ENCODE measurements around the gene EN1. TPM values are rescaled to one million over a fixed set of nuclear protein-coding genes. Genes with fewer than 3 reads are reported as not detected.

The EN1 gene
- total and polyA plus RNA-seq, 9 donors: 3.7 to 7.3 (median 6.1) TPM

DNA sequence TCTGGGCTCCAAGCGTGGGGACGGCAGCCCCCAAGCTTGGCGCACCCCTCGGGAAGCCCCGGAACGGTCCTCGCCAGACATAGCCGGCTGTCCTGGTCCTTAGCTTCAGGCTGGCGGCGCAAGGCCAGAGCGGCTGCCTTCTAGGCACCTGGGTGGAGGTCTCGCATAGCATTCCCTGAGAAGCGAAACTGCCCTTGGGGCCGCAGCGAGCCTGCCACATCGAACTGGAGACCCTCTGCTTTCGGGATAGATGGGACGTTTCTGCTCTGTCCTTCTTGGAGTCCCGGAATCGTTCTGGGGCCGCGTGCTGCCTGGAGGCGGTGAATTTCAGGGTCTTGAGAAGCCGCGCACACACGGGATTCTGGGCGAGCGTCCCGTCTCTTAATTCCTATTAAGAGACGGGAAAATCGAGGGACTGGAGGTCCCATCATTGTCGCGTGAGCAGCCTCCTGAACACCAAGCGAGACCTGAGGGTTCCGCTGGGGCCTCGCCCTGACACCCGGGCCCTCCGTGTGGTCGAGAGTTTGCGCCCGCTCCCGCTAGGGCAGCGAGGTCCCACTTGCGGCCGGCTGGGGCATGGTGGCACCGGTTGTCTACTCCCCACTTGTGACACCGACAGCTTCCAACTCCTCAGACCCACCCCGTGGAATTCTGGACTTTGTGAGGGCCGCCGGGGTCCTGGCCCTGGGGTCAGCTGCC lies 9.7 kb upstream of the EN1 start:
- no peak overlapping the region for H3K4me3 ChIP-seq (ENCODE audit: low read length)
- no peaks in the 10 kb centered on the region for H3K36me3 ChIP-seq (ENCODE audit: control insufficient read depth, insufficient read depth, low read length)
- no peak for DNase-seq
- peaks cover 89% of the 10 kb centered on the region for H3K27me3 ChIP-seq (ENCODE audit: control insufficient read depth, insufficient read depth, low read length)
- no peak overlapping the region for H3K27ac ChIP-seq (ENCODE audit: low read length)
- H3K9me3 ChIP-seq (replicated peaks; ENCODE audit: control insufficient read depth, low read depth, low read length): no peaks in the 10 kb centered on the region
- WGBS (ENCODE audit: insufficient coverage): 8% methylated on average over 50 of the region's 50 CpGs
- peaks cover 25% of the 10 kb centered on the region for H3K4me1 ChIP-seq (ENCODE audit: control insufficient read depth, insufficient read depth, low read length)

DNA sequence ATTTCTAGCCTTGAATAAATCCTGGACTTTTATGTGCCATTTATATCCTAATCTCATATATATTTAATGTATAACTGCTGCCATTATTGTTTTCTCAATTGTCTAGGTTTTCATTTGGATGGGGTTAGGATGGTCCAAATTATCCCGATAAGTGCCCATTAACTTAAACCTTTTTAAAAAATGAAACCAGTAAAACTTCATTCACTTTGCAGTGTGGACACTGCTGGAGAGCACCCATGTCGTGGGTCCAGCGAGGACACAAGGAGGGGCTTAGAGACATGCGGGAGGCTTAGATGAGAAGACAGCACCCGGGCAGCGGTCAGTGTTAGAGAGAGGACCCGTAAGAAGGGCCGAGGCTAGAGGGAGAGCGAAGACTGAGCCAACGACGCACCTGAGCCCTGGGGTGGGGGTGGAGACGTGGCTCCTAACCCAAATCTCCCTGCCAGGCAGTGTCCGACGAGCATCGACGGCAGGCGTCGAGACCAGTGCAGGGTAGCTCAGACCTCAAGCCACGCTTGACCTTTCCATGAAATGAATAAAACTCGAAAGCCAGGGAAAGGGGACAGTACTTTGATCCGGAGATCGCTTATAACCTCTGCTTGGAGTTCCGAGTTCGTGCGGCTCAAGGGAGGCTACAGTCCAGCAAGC lies 9.0 kb upstream of the EN1 start:
- Histone ChIP-seq H3K27me3 (ENCODE audit: control insufficient read depth, insufficient read depth, low read length) (peaks cover 96% of the 10 kb centered on the region), H3K27ac (ENCODE audit: low read length) (no peak overlapping the region), H3K9me3 (replicated peaks; ENCODE audit: control insufficient read depth, low read depth, low read length) (no peaks in the 10 kb centered on the region), H3K4me3 (ENCODE audit: low read length) (no peak overlapping the region), H3K36me3 (ENCODE audit: control insufficient read depth, insufficient read depth, low read length) (no peaks in the 10 kb centered on the region), H3K4me1 (ENCODE audit: control insufficient read depth, insufficient read depth, low read length) (peaks cover 27% of the 10 kb centered on the region)
- no peak for DNase-seq
- WGBS (ENCODE audit: insufficient coverage): 17% methylated on average over 24 of the region's 25 CpGs

DNA sequence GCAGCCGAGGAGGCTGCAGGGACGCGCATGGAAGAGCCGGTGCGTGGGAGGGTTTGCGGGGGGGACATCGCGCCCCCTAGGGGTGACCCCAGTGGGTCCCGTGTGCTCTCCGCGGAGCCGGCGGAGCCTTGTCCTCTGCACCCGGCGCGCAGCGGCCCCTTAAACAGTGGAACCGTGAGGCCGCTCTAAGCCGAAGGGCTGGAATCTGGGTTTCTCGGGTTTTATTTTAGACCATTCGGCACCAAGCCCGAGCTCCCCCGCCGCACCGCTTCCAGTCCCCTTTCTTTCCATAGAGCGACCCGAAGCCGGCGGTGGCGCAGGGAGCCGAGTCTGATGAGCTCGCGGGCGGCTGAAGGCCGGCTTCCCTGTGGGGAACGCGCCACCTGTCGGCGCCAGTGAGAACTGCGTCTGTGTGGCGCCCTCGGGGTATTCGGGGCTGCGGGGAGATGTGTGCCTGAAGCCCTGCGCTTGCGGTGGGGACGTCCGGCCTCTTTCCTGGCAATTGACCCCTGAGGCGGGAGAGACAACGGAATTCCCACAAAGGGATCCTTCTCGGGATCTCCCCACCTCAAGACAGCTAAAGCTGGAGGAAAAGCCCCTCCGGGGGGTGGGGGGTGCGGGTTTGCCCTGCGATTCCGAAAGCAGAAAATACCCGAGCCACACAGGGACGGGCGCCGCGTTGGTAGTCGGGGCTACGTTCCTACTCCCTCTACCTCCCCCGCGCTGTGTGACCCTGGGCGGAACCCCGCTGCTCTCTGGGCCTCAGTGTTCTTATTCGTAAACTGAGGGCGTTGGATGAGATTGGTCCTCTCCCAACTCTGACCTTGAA lies 8.2 kb upstream of the EN1 start:
- peak overlapping the region; percentile 33 for H3K4me3 ChIP-seq (ENCODE audit: low read length)
- no peaks in the 10 kb centered on the region for H3K9me3 ChIP-seq (replicated peaks; ENCODE audit: control insufficient read depth, low read depth, low read length)
- peak; percentile 91 for DNase-seq
- H3K4me1 ChIP-seq (ENCODE audit: control insufficient read depth, insufficient read depth, low read length): peaks cover 27% of the 10 kb centered on the region
- peaks cover 96% of the 10 kb centered on the region for H3K27me3 ChIP-seq (ENCODE audit: control insufficient read depth, insufficient read depth, low read length)
- WGBS (ENCODE audit: insufficient coverage): 2% methylated on average over 57 of the region's 69 CpGs
- no peaks in the 10 kb centered on the region for H3K36me3 ChIP-seq (ENCODE audit: control insufficient read depth, insufficient read depth, low read length)
- no peak overlapping the region for H3K27ac ChIP-seq (ENCODE audit: low read length)

DNA sequence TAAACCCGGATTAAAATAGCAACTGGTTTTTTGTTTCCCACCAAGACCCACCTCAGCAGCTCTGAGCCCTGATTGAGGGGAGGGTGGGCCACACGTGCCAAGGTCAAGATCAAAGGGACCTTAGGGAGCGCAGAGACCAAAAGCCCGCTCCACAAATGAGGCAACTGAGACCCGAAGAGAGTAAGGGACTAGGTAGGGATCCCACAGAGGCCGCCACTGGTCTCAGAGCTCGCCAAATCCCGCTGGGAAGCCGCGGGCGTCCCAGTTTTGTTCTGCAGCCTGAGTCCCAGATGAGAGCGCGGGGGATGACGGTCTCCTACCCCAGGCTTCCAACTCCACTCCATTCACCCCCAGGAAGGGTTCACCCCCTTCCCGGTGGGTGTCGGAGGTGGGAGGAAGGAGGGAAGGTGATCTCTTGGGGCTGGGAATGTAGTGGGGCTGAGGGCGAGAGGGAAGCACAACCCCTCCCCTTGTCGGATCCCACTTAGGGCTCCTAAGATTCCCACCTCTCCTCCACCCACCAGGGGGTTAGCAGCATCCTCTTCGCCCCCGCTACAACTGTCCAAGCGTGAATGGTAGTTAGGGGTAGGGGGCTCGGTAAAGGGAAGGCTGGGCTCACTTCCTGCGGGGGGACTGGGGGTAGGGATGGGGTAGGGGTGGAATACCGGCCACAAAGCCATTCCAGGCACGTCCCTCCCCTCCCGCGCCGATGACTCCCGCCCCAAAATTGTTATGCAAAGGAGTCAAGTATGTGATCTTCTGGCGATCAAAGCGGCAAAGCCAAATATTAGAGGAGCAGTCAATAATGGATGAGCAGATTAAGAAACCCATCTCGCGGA lies 7.3 kb upstream of the EN1 start:
- H3K36me3 ChIP-seq (ENCODE audit: control insufficient read depth, insufficient read depth, low read length): no peaks in the 10 kb centered on the region
- peaks cover 100% of the 10 kb centered on the region for H3K27me3 ChIP-seq (ENCODE audit: control insufficient read depth, insufficient read depth, low read length)
- H3K4me3 ChIP-seq (ENCODE audit: low read length): no peak overlapping the region
- no peaks in the 10 kb centered on the region for H3K9me3 ChIP-seq (replicated peaks; ENCODE audit: control insufficient read depth, low read depth, low read length)
- WGBS (ENCODE audit: insufficient coverage): 14% methylated on average over 5 of the region's 33 CpGs
- DNase-seq: no peak
- peak overlapping the region; percentile 56 for H3K27ac ChIP-seq (ENCODE audit: low read length)
- peaks cover 27% of the 10 kb centered on the region for H3K4me1 ChIP-seq (ENCODE audit: control insufficient read depth, insufficient read depth, low read length)

DNA sequence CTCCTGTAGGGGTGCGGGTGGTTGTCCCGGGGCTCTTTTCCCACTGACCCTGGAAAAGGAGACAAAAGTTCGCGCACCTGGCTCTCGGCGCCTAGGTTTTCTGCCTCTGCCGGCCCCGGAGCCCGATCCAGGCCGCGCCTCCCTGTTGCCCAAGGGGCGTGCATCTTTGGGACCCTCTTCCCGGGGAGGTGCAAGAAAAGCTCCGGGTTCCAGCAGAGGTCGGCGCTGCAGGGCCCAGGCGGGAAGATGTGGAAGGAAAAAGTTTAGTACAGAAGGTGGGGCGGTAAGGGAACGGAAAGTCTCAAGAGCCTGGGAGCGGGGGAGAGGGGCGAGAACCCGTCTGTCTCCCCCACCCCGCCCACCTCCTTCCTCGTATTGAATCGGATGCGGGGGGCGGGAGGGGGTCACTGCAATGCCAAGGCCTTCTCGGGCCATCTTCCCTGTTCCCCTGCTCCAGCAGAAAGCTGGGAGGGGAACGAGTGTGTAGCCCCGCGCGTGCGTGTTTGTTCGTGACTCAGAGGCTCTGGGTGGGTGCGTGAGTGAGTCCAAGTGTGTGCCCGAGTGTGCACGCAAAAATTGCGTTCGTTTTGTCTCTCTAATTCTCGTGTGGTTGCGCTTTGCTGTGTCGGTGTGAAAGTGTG lies 6.3 kb upstream of the EN1 start:
- H3K27ac ChIP-seq (ENCODE audit: low read length): peak overlapping the region; percentile 66
- H3K4me3 ChIP-seq (ENCODE audit: low read length): peak overlapping the region; percentile 39
- H3K36me3 ChIP-seq (ENCODE audit: control insufficient read depth, insufficient read depth, low read length): no peaks in the 10 kb centered on the region
- DNase-seq: peak; percentile 16
- H3K27me3 ChIP-seq (ENCODE audit: control insufficient read depth, insufficient read depth, low read length): peaks cover 100% of the 10 kb centered on the region
- peaks cover 27% of the 10 kb centered on the region for H3K4me1 ChIP-seq (ENCODE audit: control insufficient read depth, insufficient read depth, low read length)
- WGBS (ENCODE audit: insufficient coverage): 17% methylated on average over 32 of the region's 42 CpGs
- no peaks in the 10 kb centered on the region for H3K9me3 ChIP-seq (replicated peaks; ENCODE audit: control insufficient read depth, low read depth, low read length)

DNA sequence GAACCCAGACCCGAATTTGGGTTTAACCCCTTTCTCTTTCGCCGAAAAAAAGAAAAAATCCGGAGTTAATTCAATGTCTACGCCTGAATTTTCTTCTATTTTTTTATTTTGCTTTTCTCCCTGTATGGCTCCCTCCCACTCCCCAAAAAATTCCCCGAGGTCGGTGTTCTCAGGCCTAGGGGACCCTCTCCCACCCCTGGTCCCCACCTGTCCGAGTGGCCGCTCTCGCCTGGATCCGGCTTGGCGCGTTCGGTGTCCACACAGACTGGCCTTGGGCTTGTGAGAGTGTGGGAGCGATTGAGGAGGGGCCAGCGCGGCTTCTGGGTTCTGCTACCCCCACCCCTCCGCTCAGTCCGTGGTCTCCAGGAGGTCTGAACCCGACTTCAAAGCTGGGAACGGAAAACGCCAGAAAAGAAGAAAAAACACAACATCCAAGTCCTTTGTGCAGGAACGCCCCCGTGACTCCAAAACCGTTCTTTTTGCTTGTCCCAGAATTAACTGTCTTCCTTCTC lies 5.7 kb upstream of the EN1 start:
- Histone ChIP-seq H3K27ac (ENCODE audit: low read length) (peak overlapping the region; percentile 66), H3K4me1 (ENCODE audit: control insufficient read depth, insufficient read depth, low read length) (peaks cover 29% of the 10 kb centered on the region), H3K4me3 (ENCODE audit: low read length) (peak overlapping the region; percentile 39), H3K36me3 (ENCODE audit: control insufficient read depth, insufficient read depth, low read length) (no peaks in the 10 kb centered on the region), H3K27me3 (ENCODE audit: control insufficient read depth, insufficient read depth, low read length) (peaks cover 100% of the 10 kb centered on the region), H3K9me3 (replicated peaks; ENCODE audit: control insufficient read depth, low read depth, low read length) (no peaks in the 10 kb centered on the region)
- no peak for DNase-seq
- whole genome bisulfite sequencing (ENCODE audit: insufficient coverage): 21% methylated on average over 12 of the region's 25 CpGs

DNA sequence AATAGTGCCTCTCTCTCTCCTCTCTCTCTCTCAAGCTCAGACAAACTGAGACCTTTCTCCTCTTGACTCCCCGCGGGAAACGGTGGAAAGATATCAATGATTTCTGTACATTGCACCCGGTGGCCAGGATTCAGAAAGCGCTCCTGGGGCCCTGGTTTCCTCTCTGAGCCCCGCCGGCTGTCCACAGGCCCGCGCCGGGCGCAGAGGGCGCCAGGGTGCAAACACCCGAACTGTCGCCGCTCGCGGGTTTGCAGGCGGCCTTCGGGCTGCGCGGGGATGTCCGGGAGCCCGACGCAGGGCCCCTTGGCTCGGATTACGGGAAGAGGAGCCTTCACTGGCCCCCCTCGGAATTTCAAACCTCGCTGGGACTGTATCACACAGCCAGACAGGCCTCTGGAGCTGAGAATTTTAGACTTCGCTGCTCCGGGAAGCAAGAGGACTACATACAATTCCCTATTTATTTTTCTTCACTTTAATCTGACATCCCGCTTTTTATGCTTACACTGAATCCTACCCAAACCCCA lies 5.2 kb upstream of the EN1 start:
- H3K9me3 ChIP-seq (replicated peaks; ENCODE audit: control insufficient read depth, low read depth, low read length): no peaks in the 10 kb centered on the region
- peak overlapping the region; percentile 39 for H3K4me3 ChIP-seq (ENCODE audit: low read length)
- H3K4me1 ChIP-seq (ENCODE audit: control insufficient read depth, insufficient read depth, low read length): peaks cover 33% of the 10 kb centered on the region
- 19% methylated on average over 31 of the region's 31 CpGs for WGBS (ENCODE audit: insufficient coverage)
- peaks cover 100% of the 10 kb centered on the region for H3K27me3 ChIP-seq (ENCODE audit: control insufficient read depth, insufficient read depth, low read length)
- no peaks in the 10 kb centered on the region for H3K36me3 ChIP-seq (ENCODE audit: control insufficient read depth, insufficient read depth, low read length)
- H3K27ac ChIP-seq (ENCODE audit: low read length): peak overlapping the region; percentile 66
- peak; percentile 53 for DNase-seq

DNA sequence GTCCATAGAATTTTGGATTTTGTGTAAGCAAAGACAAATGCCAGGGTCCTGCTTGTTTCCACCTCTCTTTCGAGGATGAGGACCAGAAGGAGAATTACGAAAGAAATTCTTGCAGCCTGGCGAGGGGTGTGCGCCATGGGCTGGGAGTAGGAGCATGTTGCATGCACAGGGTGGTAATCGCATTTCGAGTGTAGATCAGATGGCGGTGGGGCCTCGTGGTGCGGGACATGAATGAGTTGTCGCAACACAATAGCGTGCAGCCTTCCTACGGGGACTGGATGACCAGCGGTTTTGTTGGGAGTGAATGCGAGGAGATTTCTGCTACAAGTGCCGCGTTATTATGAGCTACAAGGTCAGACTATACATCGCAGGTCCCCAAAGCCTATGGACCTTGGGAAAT lies 4.2 kb upstream of the EN1 start:
- 53% methylated on average over 14 of the region's 17 CpGs for WGBS (ENCODE audit: insufficient coverage)
- no peak for DNase-seq
- no peaks in the 10 kb centered on the region for H3K9me3 ChIP-seq (replicated peaks; ENCODE audit: control insufficient read depth, low read depth, low read length)
- peak overlapping the region; percentile 54 for H3K27ac ChIP-seq (ENCODE audit: low read length)
- H3K4me1 ChIP-seq (ENCODE audit: control insufficient read depth, insufficient read depth, low read length): peaks cover 33% of the 10 kb centered on the region
- H3K4me3 ChIP-seq (ENCODE audit: low read length): peak overlapping the region; percentile 4
- no peaks in the 10 kb centered on the region for H3K36me3 ChIP-seq (ENCODE audit: control insufficient read depth, insufficient read depth, low read length)
- H3K27me3 ChIP-seq (ENCODE audit: control insufficient read depth, insufficient read depth, low read length): peaks cover 95% of the 10 kb centered on the region

DNA sequence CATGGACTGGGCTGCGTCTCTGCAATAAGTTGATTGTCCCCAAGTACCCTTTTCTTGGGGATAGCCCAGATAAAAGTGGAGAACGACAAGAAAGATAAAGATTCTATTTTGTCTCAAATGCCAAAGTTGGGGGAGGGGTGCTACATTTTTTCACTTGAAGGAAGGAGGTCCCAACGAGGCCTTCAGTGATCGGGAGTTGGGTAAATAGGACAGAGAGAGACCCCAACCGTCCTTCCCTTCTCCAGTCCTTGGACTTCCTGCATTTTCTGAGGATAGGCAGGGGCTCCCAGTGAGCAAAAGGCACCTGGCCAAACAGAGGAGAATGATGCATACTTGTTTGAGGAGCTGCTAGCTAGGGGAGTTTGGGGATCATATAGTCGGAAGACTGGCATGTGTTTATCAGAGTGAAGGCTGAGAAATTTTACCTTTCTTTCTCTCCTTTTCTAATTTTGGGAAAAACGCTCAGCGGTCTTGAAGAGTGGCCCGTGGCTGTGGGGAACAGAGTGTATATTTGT lies 3.5 kb upstream of the EN1 start:
- Histone ChIP-seq H3K4me1 (ENCODE audit: control insufficient read depth, insufficient read depth, low read length) (peaks cover 34% of the 10 kb centered on the region), H3K36me3 (ENCODE audit: control insufficient read depth, insufficient read depth, low read length) (no peaks in the 10 kb centered on the region), H3K9me3 (replicated peaks; ENCODE audit: control insufficient read depth, low read depth, low read length) (no peaks in the 10 kb centered on the region), H3K27ac (ENCODE audit: low read length) (peak overlapping the region; percentile 74), H3K4me3 (ENCODE audit: low read length) (no peak overlapping the region), H3K27me3 (ENCODE audit: control insufficient read depth, insufficient read depth, low read length) (peaks cover 93% of the 10 kb centered on the region)
- WGBS (ENCODE audit: insufficient coverage): 49% methylated on average over 2 of the region's 9 CpGs
- no peak for DNase-seq

All from muscle of leg (tissue), 11 donors.